HL-60/S4 (cell line): ENCODE data around the gene NTN3.

ENCODE experiments used
- in situ Hi-C: fragments of 300-500 bp; cut with MboI; formaldehyde crosslinking; loops from 2 replicates; pipeline ENCODE4 v1.14.3; 2022; ENCODE audit warnings: low sequenced_read_pairs

The NTN3 gene

GRCh38 chr16:2476741-2477140, 5.6 kb downstream of the NTN3 start:
- in situ Hi-C loops: loop anchor here (25.0 kb wide), 1 partner anchor 464 kb away; the partner anchor contains the start of genes NPW and ZNF598

GRCh38 chr16:2477327-2477726, 6.2 kb downstream of the NTN3 start:
- in situ Hi-C loops: loop anchor here (25.0 kb wide), 1 partner anchor 465 kb away; the partner anchor contains the start of genes NPW and ZNF598

GRCh38 chr16:2478279-2478678, 7.2 kb downstream of the NTN3 start:
- in situ Hi-C loops: loop anchor here (25.0 kb wide), 1 partner anchor 466 kb away; the partner anchor contains the start of genes NPW and ZNF598

GRCh38 chr16:2479996-2480395, 8.9 kb downstream of the NTN3 start:
- in situ Hi-C loops: loop anchor here (25.0 kb wide), 1 partner anchor 468 kb away; the partner anchor contains the start of genes NPW and ZNF598

GRCh38 chr16:2480948-2481347, 9.9 kb downstream of the NTN3 start:
- in situ Hi-C loops: loop anchor here (25.0 kb wide), 1 partner anchor 469 kb away; the partner anchor contains the start of genes NPW and ZNF598

- in situ Hi-C loops: loop anchor here (25.0 kb wide), 1 partner anchor 469 kb away; the partner anchor contains the start of genes NPW and ZNF598
These were observed 10.6 kb downstream of the NTN3 start for GRCh38 chr16:2481676-2482075.

GRCh38 chr16:2482249-2482648, 11.2 kb downstream of the NTN3 start:
- in situ Hi-C loops: loop anchor here (25.0 kb wide), 1 partner anchor 470 kb away; the partner anchor contains the start of genes NPW and ZNF598

- in situ Hi-C loops: loop anchor here (25.0 kb wide), 1 partner anchor 471 kb away; the partner anchor contains the start of genes NPW and ZNF598
These were observed 11.8 kb downstream of the NTN3 start for GRCh38 chr16:2482708-2483534.

GRCh38 chr16:2483939-2484897, 13.1 kb downstream of the NTN3 start:
- in situ Hi-C loops: loop anchor here (25.0 kb wide), 1 partner anchor 472 kb away; the partner anchor contains the start of genes NPW and ZNF598

- in situ Hi-C loops: loop anchor here (25.0 kb wide), 1 partner anchor 473 kb away; the partner anchor contains the start of genes NPW and ZNF598
These were observed 13.9 kb downstream of the NTN3 start for GRCh38 chr16:2484898-2485508.

- in situ Hi-C loops: loop anchor here (25.0 kb wide), 1 partner anchor 474 kb away; the partner anchor contains the start of genes NPW and ZNF598
These were observed 14.9 kb downstream of the NTN3 start for GRCh38 chr16:2485811-2486507.

- in situ Hi-C loops: loop anchor here (25.0 kb wide), 1 partner anchor 475 kb away; the partner anchor contains the start of genes NPW and ZNF598
These were observed 15.8 kb downstream of the NTN3 start for GRCh38 chr16:2486645-2487516.

GRCh38 chr16:2487517-2487842, 16.4 kb downstream of the NTN3 start:
- in situ Hi-C loops: loop anchor here (25.0 kb wide), 1 partner anchor 475 kb away; the partner anchor contains the start of genes NPW and ZNF598

- in situ Hi-C loops: loop anchor here (25.0 kb wide), 1 partner anchor 476 kb away; the partner anchor contains the start of genes NPW and ZNF598
These were observed 16.9 kb downstream of the NTN3 start for GRCh38 chr16:2487903-2488531.

GRCh38 chr16:2489581-2489980, 18.5 kb downstream of the NTN3 start:
- in situ Hi-C loops: loop anchor here (25.0 kb wide), 1 partner anchor 477 kb away; the partner anchor contains the start of genes NPW and ZNF598

- in situ Hi-C loops: loop anchor here (25.0 kb wide), 1 partner anchor 478 kb away; the partner anchor contains the start of genes NPW and ZNF598
These were observed 19.4 kb downstream of the NTN3 start for GRCh38 chr16:2490190-2491105.

GRCh38 chr16:2492292-2492691, 21.2 kb downstream of the NTN3 start:
- in situ Hi-C loops: loop anchor here (25.0 kb wide), 1 partner anchor 480 kb away; the partner anchor contains the start of genes NPW and ZNF598
